Psoas muscle (tissue), 8 donors: ENCODE measurements around the gene CRADD. TPM values are rescaled to one million over a fixed set of nuclear protein-coding genes. Genes with fewer than 3 reads are reported as not detected.
A peak's percentile ranks its signal among the peaks of the same experiment; 100 is the strongest.

Experiments
- ATAC-seq, 4 donors: fragments of 200-7000 bp; cut with Tn5 transposase; one replicate each; pipeline ENCODE4 v1.9.1; 2020; ENCODE audit warnings: moderate library complexity in 3 of 4, mild to moderate bottlenecking in 2 of 4
- DNase-seq, 2 donors: peaks; one replicate each; pipeline ENCODE4 v3.0.0-alpha.2; 2020
- H3K27ac ChIP-seq: fragments of 200-600 bp; one replicate; pipeline ENCODE4 v1.8.0; 2022
- H3K27me3 ChIP-seq, 3 donors: fragments of 200-600 bp in 1 of 3; one replicate each; pipeline versions ENCODE4 v1.6.1 to v1.8.0; 2013 to 2022; ENCODE audit warnings: low read length in 2 of 3, mild to moderate bottlenecking in 2 of 3, moderate library complexity in 1 of 3; ENCODE audit not compliant: insufficient read depth in 3 of 3
- H3K36me3 ChIP-seq, 2 donors: fragments of 200-600 bp in 1 of 2; one replicate each; pipeline versions ENCODE4 v1.6.1 to v1.8.0; 2013 to 2022; ENCODE audit warnings: low read depth in 1 of 2, mild to moderate bottlenecking in 1 of 2, moderate library complexity in 1 of 2; ENCODE audit not compliant: insufficient read depth in 1 of 2
- H3K4me1 ChIP-seq: fragments of 200-600 bp; one replicate; pipeline ENCODE4 v1.8.0; 2022
- H3K4me3 ChIP-seq: fragments of 200-600 bp; one replicate; pipeline ENCODE4 v1.8.0; 2022; ENCODE audit warnings: mild to moderate bottlenecking
- H3K9me3 ChIP-seq: fragments of 200-600 bp; one replicate; pipeline ENCODE4 v1.8.0; 2022
- WGBS, 3 donors: extraction: QIAGEN DNeasy Blood & Tissue Kit; methylation state at CpG; one replicate each; pipeline versions ENCODE4 v1.1.6 to v1.1.7; 2013; 5-methylcytosine and 5-hydroxymethylcytosine counted together
- intact Hi-C, 2 donors: fragments of 100-400 bp; cut with DNase I; formaldehyde crosslinking; loops; one replicate each; pipeline versions ENCODE4 v1.11.0 to v1.14.2; 2022
- polyA plus RNA-seq, 3 donors: library from polyadenylated mRNA; stranded (reverse); fragments of 200-250 nt; gene quantifications; one replicate each; pipeline ENCODE4 v1.2.3, GENCODE V29; 2013
- total RNA-seq, 4 donors: library from RNA; stranded (reverse); fragmentation: NEBNext Ultra II Directional in 2 of 4; extraction: Animal tissue kit (Norgen Biotek cat#: 25700) in 2 of 4; gene quantifications; one replicate each; pipeline versions ENCODE4 v1.2.1 to v1.2.4, GENCODE V29; 2021 to 2023
- TF ChIP-seq, protein P1 (sequence below): fragments of 200-600 bp; IDR thresholded peaks from one replicate; pipeline ENCODE4 v1.8.0; 2022; ENCODE audit warnings: antibody characterized with exemption
- donor health status: healthy with polysubstance abuse.
- donor health status: DM: no; HTN: no; CAD: no; lungs with moderate emphysema.
- donor health status: Bipolar disorder and iron deficiency.
- donor health status: healthy.
- donor health status: DM: yes; HTN: yes; CAD: no.
- donor health status: DM: no; HTN: no; CAD: no.
- donor health status: DM: no; HTN: no; CAD: no.
- donor health status: DM: yes; HTN: yes; CAD: no.

Gene CRADD
- total and polyA plus RNA-seq, 7 donors = 11.0 to 21.1 (median 12.7) TPM

DNA sequence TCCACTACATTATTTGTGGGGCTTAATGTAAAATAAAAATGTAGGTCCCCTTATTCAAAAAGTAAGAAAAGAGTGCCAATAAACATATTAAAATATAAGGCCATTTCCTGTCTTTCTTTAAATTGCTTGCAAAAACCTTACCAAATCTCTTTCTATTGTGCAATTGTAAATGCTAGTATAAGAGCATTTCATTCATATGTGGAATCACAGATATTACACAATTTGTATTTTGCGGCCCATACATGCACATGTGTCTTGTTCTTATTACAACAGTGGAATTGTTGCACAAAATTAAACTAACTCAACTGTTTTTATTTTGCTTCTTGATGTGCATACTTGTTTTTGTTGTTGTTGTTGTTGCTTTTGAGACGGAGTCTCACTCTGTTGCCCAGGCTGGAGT, 20.1 kb upstream of the CRADD start:
- no peak for ATAC-seq

DNA sequence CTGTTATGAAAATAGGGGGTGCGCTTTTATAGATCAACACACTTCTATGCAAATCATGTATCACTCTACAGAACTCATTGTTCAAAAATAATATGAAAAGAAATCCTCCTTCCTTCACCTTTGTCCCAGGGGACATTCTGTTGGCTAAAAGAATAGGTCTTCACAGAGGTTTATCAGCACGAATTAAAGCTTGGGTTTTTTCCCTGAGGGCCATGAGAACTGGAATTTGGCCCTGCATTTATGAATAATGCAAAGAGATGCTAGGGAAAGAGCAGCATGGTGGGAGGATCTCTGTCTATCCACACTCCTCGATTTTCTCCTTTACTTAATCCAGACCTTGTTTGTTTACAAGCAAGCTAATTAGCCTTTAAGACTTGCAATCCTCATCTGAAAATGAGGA, 16.2 kb upstream of the CRADD start:
- Histone ChIP-seq H3K4me1 (peaks cover 20% of the 10 kb centered on the region), H3K4me3 (no peak overlapping the region), H3K9me3 (no peaks in the 10 kb centered on the region), H3K27ac (no peak overlapping the region), H3K36me3 (no peaks in the 10 kb centered on the region), H3K27me3 (no peaks in the 10 kb centered on the region)
- intact Hi-C loops = loop anchor here in 1 of 2 donors (10.0 kb wide), 1 partner anchor 86 kb away; the partner anchor contains the start of gene SOCS2
- DNase-seq (no peak), ATAC-seq (no peak)
- 69 to 80% (median 72%) methylated on average over 3 of the region's 3 CpGs for WGBS, 3 donors
- TF ChIP-seq, protein P1, sequence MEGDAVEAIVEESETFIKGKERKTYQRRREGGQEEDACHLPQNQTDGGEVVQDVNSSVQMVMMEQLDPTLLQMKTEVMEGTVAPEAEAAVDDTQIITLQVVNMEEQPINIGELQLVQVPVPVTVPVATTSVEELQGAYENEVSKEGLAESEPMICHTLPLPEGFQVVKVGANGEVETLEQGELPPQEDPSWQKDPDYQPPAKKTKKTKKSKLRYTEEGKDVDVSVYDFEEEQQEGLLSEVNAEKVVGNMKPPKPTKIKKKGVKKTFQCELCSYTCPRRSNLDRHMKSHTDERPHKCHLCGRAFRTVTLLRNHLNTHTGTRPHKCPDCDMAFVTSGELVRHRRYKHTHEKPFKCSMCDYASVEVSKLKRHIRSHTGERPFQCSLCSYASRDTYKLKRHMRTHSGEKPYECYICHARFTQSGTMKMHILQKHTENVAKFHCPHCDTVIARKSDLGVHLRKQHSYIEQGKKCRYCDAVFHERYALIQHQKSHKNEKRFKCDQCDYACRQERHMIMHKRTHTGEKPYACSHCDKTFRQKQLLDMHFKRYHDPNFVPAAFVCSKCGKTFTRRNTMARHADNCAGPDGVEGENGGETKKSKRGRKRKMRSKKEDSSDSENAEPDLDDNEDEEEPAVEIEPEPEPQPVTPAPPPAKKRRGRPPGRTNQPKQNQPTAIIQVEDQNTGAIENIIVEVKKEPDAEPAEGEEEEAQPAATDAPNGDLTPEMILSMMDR = no peak

More for the DNA sequence above, 20.1 kb upstream of the CRADD start:
- Histone ChIP-seq H3K4me3 (no peak overlapping the region), H3K4me1 (peaks cover 3% of the 10 kb centered on the region), H3K9me3 (no peaks in the 10 kb centered on the region), H3K27me3 (no peaks in the 10 kb centered on the region), H3K27ac (no peak overlapping the region), H3K36me3 (no peaks in the 10 kb centered on the region)
- no peak for DNase-seq
- intact Hi-C loops = no loop called here
- TF ChIP-seq, protein P1 = no peak
- WGBS, 3 donors = 95 to 99% (median 97%) methylated on average over 2 of the region's 2 CpGs

DNA sequence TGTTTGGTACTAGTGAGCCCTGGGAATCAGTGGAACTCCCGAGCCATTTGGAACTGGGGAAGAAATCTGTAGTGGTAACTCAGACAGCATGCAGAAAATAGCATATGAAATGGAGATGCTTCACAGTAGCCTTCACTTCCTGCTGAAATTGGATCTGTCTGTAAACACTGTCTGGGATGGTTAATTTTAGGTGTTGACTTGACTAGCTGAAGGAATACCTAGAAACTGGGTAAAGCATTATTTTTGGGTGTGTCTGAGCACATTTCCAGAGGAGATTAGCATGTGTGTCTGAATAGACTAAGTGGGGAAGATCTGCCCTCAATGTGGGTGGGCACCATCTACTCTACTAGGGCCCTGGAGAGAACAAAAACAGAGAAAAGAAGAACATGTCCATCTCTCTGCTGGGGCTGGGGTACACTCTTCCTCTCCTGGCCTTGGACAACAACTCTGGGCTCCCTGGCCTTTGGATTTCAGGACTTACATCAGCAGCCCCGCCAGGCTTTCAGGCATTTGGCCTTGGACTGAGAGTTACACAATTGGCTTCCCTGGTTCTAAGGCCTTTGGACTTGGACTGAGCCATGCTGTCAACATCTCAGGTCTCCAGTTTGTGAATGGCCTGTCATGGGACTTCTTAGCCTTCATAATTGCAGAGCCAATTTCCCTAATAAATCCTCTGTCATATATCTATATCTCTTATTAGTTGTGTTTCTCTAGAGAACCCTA, 14.0 kb upstream of the CRADD start:
- peak overlapping the region; percentile 90 for H3K27ac ChIP-seq
- intact Hi-C loops = loop anchor here in 1 of 2 donors (10.0 kb wide), 1 partner anchor 88 kb away; the partner anchor contains the start of gene SOCS2
- peaks cover 20% of the 10 kb centered on the region for H3K4me1 ChIP-seq
- peak; percentile 90 to 99 (median 94) for ATAC-seq
- H3K9me3 ChIP-seq = no peaks in the 10 kb centered on the region
- 22 to 45% (median 25%) methylated on average over 2 of the region's 2 CpGs for WGBS, 3 donors
- TF ChIP-seq, protein P1 = no peak
- DNase-seq = peak; percentile 26 to 61
- H3K4me3 ChIP-seq = no peak overlapping the region
- H3K27me3 ChIP-seq = no peaks in the 10 kb centered on the region
- H3K36me3 ChIP-seq = no peaks in the 10 kb centered on the region

DNA sequence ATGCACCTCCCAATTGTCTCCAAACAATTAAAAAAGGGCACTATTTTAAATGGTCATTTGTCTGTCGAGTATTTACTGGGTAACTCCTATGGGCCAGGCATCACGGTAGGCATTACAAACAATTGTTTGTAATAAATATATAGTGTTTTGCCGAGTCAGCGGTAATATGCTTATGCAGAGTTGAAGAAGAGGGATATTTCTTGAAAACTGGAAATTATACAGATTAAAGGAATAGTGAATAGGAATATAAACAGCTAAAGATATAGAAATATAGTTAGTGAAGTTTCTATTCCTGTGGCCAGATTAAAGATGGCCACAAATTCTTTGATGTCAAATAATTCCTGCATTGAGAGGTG, 13.5 kb upstream of the CRADD start:
- intact Hi-C loops = loop anchor here in 1 of 2 donors (10.0 kb wide), 1 partner anchor 89 kb away; the partner anchor contains the start of gene SOCS2
- ATAC-seq = no peak

More for the DNA sequence above, 13.5 kb upstream of the CRADD start:
- no peak for DNase-seq
- H3K9me3 ChIP-seq = no peaks in the 10 kb centered on the region
- peak overlapping the region; percentile 90 for H3K27ac ChIP-seq
- 86 to 94% (median 88%) methylated on average over 4 of the region's 4 CpGs for WGBS, 3 donors
- TF ChIP-seq, protein P1 = no peak
- peaks cover 20% of the 10 kb centered on the region for H3K4me1 ChIP-seq
- H3K27me3 ChIP-seq = no peaks in the 10 kb centered on the region
- no peak overlapping the region for H3K4me3 ChIP-seq
- no peaks in the 10 kb centered on the region for H3K36me3 ChIP-seq
